Activated T-cell treated with anti-CD3 and anti-CD28 coated beads, Interleukin-2, amount 50 U/mL, for 24 hours (primary cell): ENCODE results near the gene SHROOM2.
"Not testable (repeated sequence)": the region's sequence is repeated elsewhere in the genome, so short reads cannot be mapped to it uniquely, and the experiment has no call there.

ENCODE experiments used
- DNase-seq: peaks from one replicate; pipeline ENCODE4 v3.0.0-alpha.2; 2020
- H3K27ac Mint-ChIP-seq: 2 replicates; pipeline ENCODE4 v1.8.0; 2020; ENCODE audit warnings: mild to moderate bottlenecking, mixed read lengths
- H3K27me3 Mint-ChIP-seq: 2 replicates; pipeline ENCODE4 v1.8.0; 2020; ENCODE audit warnings: mixed read lengths
- H3K36me3 Mint-ChIP-seq: 2 replicates; pipeline ENCODE4 v1.8.0; 2020; ENCODE audit warnings: low read depth, mixed read lengths
- H3K4me1 Mint-ChIP-seq: 2 replicates; pipeline ENCODE4 v1.8.0; 2020; ENCODE audit warnings: low read depth, mixed read lengths
- H3K4me3 Mint-ChIP-seq: 2 replicates; pipeline ENCODE4 v1.8.0; 2020; ENCODE audit warnings: mild to moderate bottlenecking, moderate library complexity, mixed read lengths
- H3K9me3 Mint-ChIP-seq: 2 replicates; pipeline ENCODE4 v1.8.0; 2020; ENCODE audit warnings: mixed read lengths

SHROOM2 gene

GRCh38 chrX:9768321-9768839 lies 17.8 kb upstream of the SHROOM2 start:
- peaks cover 54% of the 10 kb centered on the region for H3K27me3 Mint-ChIP-seq
- H3K27ac Mint-ChIP-seq, H3K36me3 Mint-ChIP-seq, H3K4me3 Mint-ChIP-seq, H3K9me3 Mint-ChIP-seq, DNase-seq, H3K4me1 Mint-ChIP-seq: not testable (repeated sequence)

GRCh38 chrX:9770319-9770718 lies 15.9 kb upstream of the SHROOM2 start:
- no peak for DNase-seq
- no peaks in the 10 kb centered on the region for H3K36me3 Mint-ChIP-seq
- no peaks in the 10 kb centered on the region for H3K4me1 Mint-ChIP-seq
- H3K27ac Mint-ChIP-seq, result no peak overlapping the region
- no peaks in the 10 kb centered on the region for H3K9me3 Mint-ChIP-seq
- peaks cover 48% of the 10 kb centered on the region for H3K27me3 Mint-ChIP-seq
- H3K4me3 Mint-ChIP-seq, result no peak overlapping the region

GRCh38 chrX:9772943-9773342 lies 13.3 kb upstream of the SHROOM2 start:
- no peaks in the 10 kb centered on the region for H3K4me1 Mint-ChIP-seq
- H3K9me3 Mint-ChIP-seq, result no peaks in the 10 kb centered on the region
- H3K27me3 Mint-ChIP-seq, result peaks cover 46% of the 10 kb centered on the region
- H3K4me3 Mint-ChIP-seq, result no peak overlapping the region
- DNase-seq, result no peak
- H3K36me3 Mint-ChIP-seq, result no peaks in the 10 kb centered on the region
- no peak overlapping the region for H3K27ac Mint-ChIP-seq

GRCh38 chrX:9775930-9776329 lies 10.3 kb upstream of the SHROOM2 start:
- no peaks in the 10 kb centered on the region for H3K9me3 Mint-ChIP-seq
- no peak for DNase-seq
- H3K4me3 Mint-ChIP-seq, result no peak overlapping the region
- no peaks in the 10 kb centered on the region for H3K4me1 Mint-ChIP-seq
- H3K27ac Mint-ChIP-seq, result no peak overlapping the region
- H3K27me3 Mint-ChIP-seq, result peaks cover 55% of the 10 kb centered on the region
- no peaks in the 10 kb centered on the region for H3K36me3 Mint-ChIP-seq

- H3K27me3 Mint-ChIP-seq, result peaks cover 53% of the 10 kb centered on the region
- H3K4me1 Mint-ChIP-seq, result peaks cover under 1% of the 10 kb centered on the region
- no peaks in the 10 kb centered on the region for H3K36me3 Mint-ChIP-seq
- H3K4me3 Mint-ChIP-seq, result no peak overlapping the region
- H3K9me3 Mint-ChIP-seq, result no peaks in the 10 kb centered on the region
- no peak overlapping the region for H3K27ac Mint-ChIP-seq
- no peak for DNase-seq
Observed at GRCh38 chrX:9781941-9782340, 4.3 kb upstream of the SHROOM2 start.

- Mint-ChIP-seq H3K27me3 (peaks cover 61% of the 10 kb centered on the region), H3K9me3 (no peaks in the 10 kb centered on the region), H3K4me3 (no peak overlapping the region), H3K36me3 (no peaks in the 10 kb centered on the region), H3K27ac (no peak overlapping the region), H3K4me1 (peaks cover 2% of the 10 kb centered on the region)
- no peak for DNase-seq
Observed at GRCh38 chrX:9784332-9784731, 1.9 kb upstream of the SHROOM2 start.

GRCh38 chrX:9785254-9785943 lies 830 bp upstream of the SHROOM2 start:
- DNase-seq, result no peak
- Mint-ChIP-seq H3K9me3 (no peaks in the 10 kb centered on the region), H3K27me3 (peaks cover 64% of the 10 kb centered on the region), H3K36me3 (no peaks in the 10 kb centered on the region), H3K4me3 (no peak overlapping the region), H3K27ac (no peak overlapping the region), H3K4me1 (peaks cover 2% of the 10 kb centered on the region)

- Mint-ChIP-seq H3K27me3 (peaks cover 61% of the 10 kb centered on the region), H3K4me3 (peak overlapping the region; percentile 41), H3K27ac (no peak overlapping the region), H3K4me1 (peaks cover 2% of the 10 kb centered on the region), H3K36me3 (no peaks in the 10 kb centered on the region), H3K9me3 (no peaks in the 10 kb centered on the region)
- DNase-seq, result no peak
Observed at GRCh38 chrX:9786798-9787635, 788 bp downstream of the SHROOM2 start.

GRCh38 chrX:9788911-9789310 lies 2.7 kb downstream of the SHROOM2 start:
- peaks cover 2% of the 10 kb centered on the region for H3K4me1 Mint-ChIP-seq
- H3K36me3 Mint-ChIP-seq, result no peaks in the 10 kb centered on the region
- H3K27me3 Mint-ChIP-seq, result peaks cover 58% of the 10 kb centered on the region
- no peaks in the 10 kb centered on the region for H3K9me3 Mint-ChIP-seq
- DNase-seq, result no peak
- no peak overlapping the region for H3K27ac Mint-ChIP-seq
- H3K4me3 Mint-ChIP-seq, result no peak overlapping the region

GRCh38 chrX:9789555-9789954 lies 3.3 kb downstream of the SHROOM2 start:
- H3K4me3 Mint-ChIP-seq, result no peak overlapping the region
- H3K27ac Mint-ChIP-seq, result no peak overlapping the region
- DNase-seq, result no peak
- H3K4me1 Mint-ChIP-seq, result peaks cover 2% of the 10 kb centered on the region
- peaks cover 54% of the 10 kb centered on the region for H3K27me3 Mint-ChIP-seq
- no peaks in the 10 kb centered on the region for H3K36me3 Mint-ChIP-seq
- no peaks in the 10 kb centered on the region for H3K9me3 Mint-ChIP-seq

GRCh38 chrX:9790866-9791265 lies 4.6 kb downstream of the SHROOM2 start:
- no peak overlapping the region for H3K27ac Mint-ChIP-seq
- H3K4me1 Mint-ChIP-seq, result peaks cover 2% of the 10 kb centered on the region
- DNase-seq, result no peak
- no peaks in the 10 kb centered on the region for H3K36me3 Mint-ChIP-seq
- no peak overlapping the region for H3K4me3 Mint-ChIP-seq
- peaks cover 6% of the 10 kb centered on the region for H3K9me3 Mint-ChIP-seq
- peaks cover 46% of the 10 kb centered on the region for H3K27me3 Mint-ChIP-seq

- Mint-ChIP-seq H3K36me3 (no peaks in the 10 kb centered on the region), H3K4me3 (no peak overlapping the region), H3K4me1 (no peaks in the 10 kb centered on the region), H3K9me3 (peaks cover 7% of the 10 kb centered on the region), H3K27ac (no peak overlapping the region), H3K27me3 (peaks cover 37% of the 10 kb centered on the region)
- no peak for DNase-seq
Observed at GRCh38 chrX:9794495-9794894, 8.3 kb downstream of the SHROOM2 start.

- H3K36me3 Mint-ChIP-seq, result no peaks in the 10 kb centered on the region
- no peak overlapping the region for H3K27ac Mint-ChIP-seq
- H3K4me3 Mint-ChIP-seq, result no peak overlapping the region
- H3K27me3 Mint-ChIP-seq, result peaks cover 37% of the 10 kb centered on the region
- H3K9me3 Mint-ChIP-seq, result peaks cover 20% of the 10 kb centered on the region
- H3K4me1 Mint-ChIP-seq, result no peaks in the 10 kb centered on the region
- no peak for DNase-seq
Observed at GRCh38 chrX:9797384-9798360, 11.4 kb downstream of the SHROOM2 start.

GRCh38 chrX:9802737-9803136 lies 16.5 kb downstream of the SHROOM2 start:
- Mint-ChIP-seq H3K27me3 (peaks cover 22% of the 10 kb centered on the region), H3K4me3 (no peak overlapping the region), H3K4me1 (no peaks in the 10 kb centered on the region), H3K9me3 (peaks cover 13% of the 10 kb centered on the region), H3K36me3 (no peaks in the 10 kb centered on the region), H3K27ac (no peak overlapping the region)
- DNase-seq, result no peak
